GM12891 (cell line): Measurements from ENCODE around the gene CP.

Experiments used
- DNase-seq: peaks from one replicate; pipeline ENCODE4 v3.0.0; 2011; ENCODE audit warnings: low spot score; ENCODE audit not compliant: insufficient read length
- FAIRE-seq: peaks from 2 replicates; lab custom pipeline; 2011; peaks lifted over from hg19 to GRCh38; lab: Jason Lieb, UNC
- PAX5 ChIP-seq: IDR thresholded peaks from 2 replicates; pipeline ENCODE4 v1.6.1; 2011; ENCODE audit warnings: low read length, moderate library complexity, mild to moderate bottlenecking; ENCODE audit not compliant: insufficient read depth, severe bottlenecking
- POLR2A ChIP-seq: IDR thresholded peaks from 2 replicates; pipeline ENCODE4 v1.6.1; 2011; ENCODE audit warnings: low read depth, low read length, control low read depth
- POLR2AphosphoS5 ChIP-seq: IDR thresholded peaks from 2 replicates; pipeline ENCODE4 v1.6.1; 2011; ENCODE audit warnings: low read depth, low read length, control low read depth
- POU2F2 ChIP-seq: IDR thresholded peaks from 2 replicates; pipeline ENCODE4 v1.6.1; 2011; ENCODE audit warnings: low read depth, mild to moderate bottlenecking, control low read depth, low read length, moderate library complexity
- SPI1 ChIP-seq: IDR thresholded peaks from 2 replicates; pipeline ENCODE4 v1.6.1; 2011; ENCODE audit warnings: low read depth, low read length, control low read depth
- TAF1 ChIP-seq: IDR thresholded peaks from 2 replicates; pipeline ENCODE4 v1.6.1; 2011; ENCODE audit warnings: low read depth, low read length, control low read depth

CP gene

GRCh38 chr3:149186219-149186618, 35.4 kb downstream of the CP start:
- DNase-seq (no peak), FAIRE-seq (no peak)
- TF ChIP-seq PAX5 (no peak), POLR2A (no peak), TAF1 (no peak), SPI1 (no peak), POLR2AphosphoS5 (no peak), POU2F2 (no peak)

GRCh38 chr3:149181182-149181581, 40.4 kb downstream of the CP start:
- FAIRE-seq (no peak), DNase-seq (no peak)
- TF ChIP-seq POLR2A (no peak), PAX5 (no peak), POU2F2 (no peak), TAF1 (no peak), POLR2AphosphoS5 (no peak), SPI1 (no peak)

- DNase-seq (no peak), FAIRE-seq (no peak)
- TF ChIP-seq SPI1 = no peak
- no peak for TF ChIP-seq TAF1
- no peak for TF ChIP-seq POLR2AphosphoS5
- no peak for TF ChIP-seq POLR2A
- TF ChIP-seq POU2F2 = no peak
- no peak for TF ChIP-seq PAX5
These were observed 41.5 kb downstream of the CP start for GRCh38 chr3:149180057-149180573.

GRCh38 chr3:149179220-149179619, 42.4 kb downstream of the CP start:
- DNase-seq = no peak
- no peak for FAIRE-seq
- TF ChIP-seq SPI1 (no peak), POLR2A (no peak), TAF1 (no peak), PAX5 (no peak), POLR2AphosphoS5 (no peak), POU2F2 (no peak)

GRCh38 chr3:149177122-149177521, 44.5 kb downstream of the CP start:
- FAIRE-seq (no peak), DNase-seq (no peak)
- no peak for TF ChIP-seq POLR2AphosphoS5
- no peak for TF ChIP-seq TAF1
- no peak for TF ChIP-seq PAX5
- TF ChIP-seq POLR2A = no peak
- TF ChIP-seq SPI1 = no peak
- TF ChIP-seq POU2F2 = no peak

- TF ChIP-seq POU2F2 (no peak), POLR2AphosphoS5 (no peak), TAF1 (no peak), SPI1 (no peak)
- DNase-seq (no peak), FAIRE-seq (peak; percentile 5)
These were observed 46.7 kb downstream of the CP start for GRCh38 chr3:149174901-149175300.

GRCh38 chr3:149170672-149171071, 51.0 kb downstream of the CP start:
- no peak for TF ChIP-seq PAX5
- TF ChIP-seq POLR2A = no peak
- no peak for TF ChIP-seq SPI1
- DNase-seq (no peak), FAIRE-seq (no peak)

- FAIRE-seq (no peak), DNase-seq (no peak)
- no peak for TF ChIP-seq SPI1
- TF ChIP-seq POLR2A = no peak
- no peak for TF ChIP-seq TAF1
- no peak for TF ChIP-seq POU2F2
- no peak for TF ChIP-seq PAX5
- no peak for TF ChIP-seq POLR2AphosphoS5
These were observed 53.7 kb downstream of the CP start for GRCh38 chr3:149167898-149168297.

GRCh38 chr3:149163066-149163465, 58.6 kb downstream of the CP start:
- FAIRE-seq (peak; percentile 28), DNase-seq (no peak)
- TF ChIP-seq POLR2A (no peak), SPI1 (peak; percentile 38; the same call in 1 of the 2 replicates), TAF1 (no peak), POU2F2 (no peak)

GRCh38 chr3:149162007-149162406, 59.6 kb downstream of the CP start:
- FAIRE-seq (no peak), DNase-seq (no peak)
- TF ChIP-seq SPI1 (no peak), POLR2A (no peak), POLR2AphosphoS5 (no peak), POU2F2 (no peak), TAF1 (no peak), PAX5 (no peak)
